Bladder microvascular endothelial cell (primary cell): Measurements from ENCODE around the gene TAS2R40. TPM values are rescaled to one million over a fixed set of nuclear protein-coding genes. Genes with fewer than 3 reads are reported as not detected.

Experiments
- total RNA-seq: library from RNA; depleted of rRNA; stranded (reverse); fragments of >200 nt; gene quantifications from 2 replicates; pipeline ENCODE4 v1.2.3, GENCODE V29; 2014

TAS2R40 gene
- not detected in 2 replicates for total RNA-seq

DNA sequence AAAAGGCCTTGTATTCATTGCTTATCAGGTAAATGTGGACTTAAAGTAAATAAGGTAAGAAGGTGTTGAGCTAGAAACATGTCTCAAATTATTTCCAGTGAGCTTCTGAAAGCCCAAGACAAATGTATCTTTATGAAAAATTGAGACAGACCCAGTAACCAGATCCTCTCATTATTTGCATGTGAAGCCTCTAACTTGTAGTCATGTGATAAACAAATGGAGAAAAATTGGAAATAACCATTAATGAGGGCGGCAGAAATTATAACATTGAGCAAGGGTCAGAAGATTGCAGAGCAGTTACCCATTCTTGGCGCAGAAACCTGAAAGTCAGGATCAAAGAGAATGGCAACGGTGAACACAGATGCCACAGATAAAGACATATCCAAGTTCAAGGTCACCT is at the start of gene TAS2R40:
Gene TAS2R40, plus strand, starts transcription at position 301 of the 400 bp plus-strand sequence. Its CDS starts 42 bp downstream, at position 343.

DNA sequence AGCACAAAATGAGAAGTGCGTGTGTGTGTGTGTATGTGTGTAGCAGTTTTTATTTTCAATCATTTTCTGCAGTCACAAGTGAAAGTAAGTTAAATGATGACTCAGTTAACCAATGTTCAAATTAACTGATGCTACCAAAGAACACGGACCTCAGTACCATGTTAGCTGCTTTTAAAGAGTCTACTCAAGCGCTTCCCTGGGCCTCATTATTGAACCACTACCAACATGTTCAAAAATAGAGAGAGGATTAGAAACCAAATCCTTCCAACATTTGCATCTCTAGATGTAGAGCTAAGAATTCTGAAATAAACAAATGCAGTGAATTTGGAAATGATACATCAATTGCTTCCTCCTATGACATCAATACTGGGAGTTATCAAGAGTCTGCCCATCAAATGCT is 38.8 kb upstream of the TAS2R40 start, which contains the start of gene TAS2R39:
Gene TAS2R39, plus strand, starts transcription at position 396 of the 400 bp plus-strand sequence. Its CDS starts 0 bp downstream, at position 396.

DNA sequence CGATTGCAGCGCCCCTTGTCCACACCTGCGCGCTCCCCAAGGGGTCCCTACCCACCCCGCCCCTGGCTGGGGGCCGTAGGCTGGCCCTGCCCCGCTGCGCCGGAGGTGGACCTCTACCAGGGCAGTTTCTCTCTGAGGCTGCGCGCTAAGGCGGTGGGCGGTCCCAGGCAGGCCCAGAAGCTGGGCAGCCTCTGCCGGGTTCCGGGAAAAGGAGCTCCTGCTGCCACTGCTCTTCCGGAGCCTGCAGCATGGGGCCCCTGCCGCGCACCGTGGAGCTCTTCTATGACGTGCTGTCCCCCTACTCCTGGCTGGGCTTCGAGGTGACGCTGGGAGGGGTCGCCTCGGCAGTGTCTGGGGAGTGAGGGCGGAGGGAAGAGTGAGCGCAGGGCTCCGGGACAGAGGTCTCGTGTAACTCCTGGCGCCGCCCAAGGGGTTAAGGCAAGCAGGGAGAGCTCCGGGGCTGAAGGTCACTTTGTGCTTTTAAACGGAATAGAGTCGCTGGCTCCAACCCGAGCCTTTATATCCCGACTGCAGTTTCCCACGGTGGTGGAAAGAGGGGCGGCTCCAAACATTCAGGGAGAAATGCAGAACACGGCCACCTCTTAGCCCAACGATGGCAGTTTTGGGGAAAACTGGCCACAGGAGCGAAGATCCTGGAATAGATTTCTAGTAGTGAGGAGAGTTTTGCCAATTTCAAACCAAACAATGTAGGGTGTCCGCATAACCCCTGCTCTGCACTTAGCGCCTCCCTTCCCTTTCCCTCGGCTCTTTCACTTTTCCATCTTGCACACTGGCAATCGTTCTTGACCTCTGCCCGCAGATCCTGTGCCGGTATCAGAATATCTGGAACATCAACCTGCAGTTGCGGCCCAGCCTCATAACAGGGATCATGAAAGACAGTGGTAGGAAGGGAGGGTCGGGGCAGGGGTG is 41.7 kb downstream of the TAS2R40 start, which contains the start of gene GSTK1:
Gene GSTK1, plus strand, starts transcription at position 176 of the 930 bp plus-strand sequence. Its CDS starts 73 bp downstream, at position 249.

Other genes starting within 250 kb of the TAS2R40 start
- 0.06 TPM in 1 of 2 replicates, not detected in the other for gene OR9A2, start 194.9 kb upstream of the TAS2R40 start, total RNA-seq
- not detected in 2 replicates for gene OR6V1, start 169.7 kb upstream of the TAS2R40 start, total RNA-seq
- not detected in 2 replicates for gene PIP, start 90.0 kb upstream of the TAS2R40 start, total RNA-seq
- gene TAS2R39, start 38.6 kb upstream of the TAS2R40 start, total RNA-seq: not detected in 2 replicates
- gene GSTK1, start 41.4 kb downstream of the TAS2R40 start, total RNA-seq: 66.7 and 80.7 TPM in 2 replicates
- gene TMEM139, start 62.9 kb downstream of the TAS2R40 start, total RNA-seq: 0.19 TPM in 1 of 2 replicates, not detected in the other
- gene CASP2, start 66.3 kb downstream of the TAS2R40 start, total RNA-seq: 13.4 and 36.1 TPM in 2 replicates
- not detected in 2 replicates for gene CLCN1, start 94.1 kb downstream of the TAS2R40 start, total RNA-seq
- 0.44 and 0.49 TPM in 2 replicates for gene FAM131B, start 140.7 kb downstream of the TAS2R40 start, total RNA-seq
- 18.3 and 64.6 TPM in 2 replicates for gene ZYX, start 159.3 kb downstream of the TAS2R40 start, total RNA-seq
- gene EPHA1, start 186.8 kb downstream of the TAS2R40 start, total RNA-seq: not detected in 2 replicates
- gene TAS2R60, start 221.4 kb downstream of the TAS2R40 start, total RNA-seq: 0.16 TPM in 1 of 2 replicates, not detected in the other